Parathyroid adenoma (tissue), 2 donors: ENCODE measurements around the gene MATN3.
A peak's percentile ranks its signal among the peaks of the same experiment; 100 is the strongest.

ENCODE experiments used
- H2AFZ ChIP-seq: fragments of 300-600 bp; sonication (generic); one replicate; pipeline ENCODE4 v1.7.0; 2017; ENCODE audit warnings: antibody characterized with exemption, mild to moderate bottlenecking
- H3K27ac ChIP-seq: fragments of 300-600 bp; sonication (generic); one replicate; pipeline ENCODE4 v1.7.0; 2017
- H3K27me3 ChIP-seq: fragments of 300-600 bp; sonication (generic); one replicate; pipeline ENCODE4 v1.7.0; 2017; ENCODE audit warnings: low read length; ENCODE audit not compliant: control insufficient read depth, insufficient read depth
- H3K36me3 ChIP-seq: fragments of 300-600 bp; sonication (generic); one replicate; pipeline ENCODE4 v1.7.0; 2017; ENCODE audit warnings: low read length; ENCODE audit not compliant: control insufficient read depth, insufficient read depth
- H3K4me1 ChIP-seq: fragments of 300-600 bp; sonication (generic); one replicate; pipeline ENCODE4 v1.7.0; 2017; ENCODE audit warnings: control low read depth
- H3K4me2 ChIP-seq: fragments of 300-600 bp; sonication (generic); one replicate; pipeline ENCODE4 v1.7.0; 2017; ENCODE audit warnings: low read length
- H3K4me3 ChIP-seq: fragments of 300-600 bp; sonication (generic); one replicate; pipeline ENCODE4 v1.7.0; 2017; ENCODE audit warnings: low read depth, low read length
- H3K79me2 ChIP-seq: fragments of 300-600 bp; sonication (generic); one replicate; pipeline ENCODE4 v1.7.0; 2017; ENCODE audit warnings: control low read depth
- H3K9ac ChIP-seq: fragments of 300-600 bp; sonication (generic); one replicate; pipeline ENCODE4 v1.7.0; 2017; ENCODE audit warnings: mild to moderate bottlenecking
- H3K9me3 ChIP-seq: fragments of 300-600 bp; sonication (generic); one replicate; pipeline ENCODE4 v1.7.0; 2017; ENCODE audit warnings: low read length; ENCODE audit not compliant: control insufficient read depth
- CTCF ChIP-seq: fragments of 300-600 bp; sonication (generic); IDR thresholded peaks from one replicate; pipeline ENCODE4 v1.7.0; 2017; ENCODE audit warnings: antibody characterized with exemption, mild to moderate bottlenecking
- donor health status: primary hyperparathyroidism.

Gene MATN3

GRCh38 chr2:20051532-20052228, 39.2 kb upstream of the MATN3 start, which contains the start of gene LAPTM4A:
TSS of gene LAPTM4A (minus strand) at chr2:20051628. CDS start at chr2:20051520, 108 bp downstream.
- H3K4me2 ChIP-seq = peak within 1 kb of the TSS; percentile 83
- no peaks in the 10 kb centered on the region for H3K36me3 ChIP-seq
- peaks cover 19% of the 10 kb centered on the region for H3K4me1 ChIP-seq
- peak within 1 kb of the TSS; percentile 98 for H3K27ac ChIP-seq
- TF ChIP-seq CTCF = peak; percentile 18
- H3K4me3 ChIP-seq = peak within 1 kb of the TSS; percentile 69
- H3K9me3 ChIP-seq = no peaks in the 10 kb centered on the region
- no peaks in the 10 kb centered on the region for H3K27me3 ChIP-seq
- H2AFZ ChIP-seq = peak within 1 kb of the TSS; percentile 91
- H3K79me2 ChIP-seq = peaks cover 35% of the 10 kb centered on the region
- peak within 1 kb of the TSS; percentile 71 for H3K9ac ChIP-seq

- peak overlapping the region; percentile 91 for H2AFZ ChIP-seq
- peak overlapping the region; percentile 69 for H3K4me3 ChIP-seq
- peak overlapping the region; percentile 32 for H3K9ac ChIP-seq
- peak overlapping the region; percentile 83 for H3K4me2 ChIP-seq
- peak overlapping the region; percentile 98 for H3K27ac ChIP-seq
- no peaks in the 10 kb centered on the region for H3K27me3 ChIP-seq
- no peaks in the 10 kb centered on the region for H3K36me3 ChIP-seq
- no peak for TF ChIP-seq CTCF
- H3K4me1 ChIP-seq = peaks cover 21% of the 10 kb centered on the region
- no peaks in the 10 kb centered on the region for H3K9me3 ChIP-seq
- H3K79me2 ChIP-seq = peaks cover 35% of the 10 kb centered on the region
Measured at GRCh38 chr2:20050646-20051531, 38.4 kb upstream of the MATN3 start.

DNA sequence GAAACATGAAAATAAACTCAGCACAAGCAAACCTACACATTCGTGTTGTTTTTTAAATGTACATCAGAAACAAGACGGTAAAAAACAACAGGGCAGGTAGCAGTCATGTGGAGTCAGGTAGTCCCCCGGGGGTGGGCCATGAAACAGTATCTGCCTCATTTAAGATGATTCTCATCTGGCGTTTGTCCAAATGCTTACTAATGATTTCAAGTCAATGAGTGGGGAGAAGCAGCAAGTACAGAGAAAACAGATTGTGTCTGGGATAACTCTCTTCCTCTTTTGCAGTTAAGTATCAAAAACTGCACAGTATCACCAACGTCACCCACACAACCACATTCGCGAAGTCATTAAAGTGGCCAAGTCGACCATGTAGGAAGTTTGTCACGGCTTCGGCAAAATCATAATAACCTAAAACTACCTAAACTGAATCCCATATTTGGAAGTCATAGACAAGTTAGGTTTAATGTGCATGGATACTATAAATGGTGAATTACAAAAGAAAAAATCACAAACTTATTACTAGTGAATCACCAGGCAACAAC, 37.7 kb upstream of the MATN3 start:
- H3K27ac ChIP-seq = peak overlapping the region; percentile 98

GRCh38 chr2:20049637-20050036, 37.2 kb upstream of the MATN3 start:
- peak overlapping the region; percentile 98 for H3K27ac ChIP-seq
- H3K27me3 ChIP-seq = no peaks in the 10 kb centered on the region
- TF ChIP-seq CTCF = no peak
- H2AFZ ChIP-seq = no peak overlapping the region
- peak overlapping the region; percentile 83 for H3K4me2 ChIP-seq
- peaks cover 26% of the 10 kb centered on the region for H3K4me1 ChIP-seq
- no peak overlapping the region for H3K9ac ChIP-seq
- peak overlapping the region; percentile 69 for H3K4me3 ChIP-seq
- peaks cover 39% of the 10 kb centered on the region for H3K79me2 ChIP-seq
- H3K9me3 ChIP-seq = no peaks in the 10 kb centered on the region
- no peaks in the 10 kb centered on the region for H3K36me3 ChIP-seq

More for the DNA sequence above, 37.7 kb upstream of the MATN3 start:
- Histone ChIP-seq H3K4me3 (peak overlapping the region; percentile 69), H3K36me3 (no peaks in the 10 kb centered on the region), H3K9me3 (no peaks in the 10 kb centered on the region), H2AFZ (no peak overlapping the region), H3K27me3 (no peaks in the 10 kb centered on the region), H3K9ac (no peak overlapping the region), H3K79me2 (peaks cover 39% of the 10 kb centered on the region), H3K4me2 (peak overlapping the region; percentile 83), H3K4me1 (peaks cover 26% of the 10 kb centered on the region)
- TF ChIP-seq CTCF = no peak
